GM12891 (cell line): ENCODE measurements around the gene MRPL38.
A peak's percentile ranks its signal among the peaks of the same experiment; 100 is the strongest.

Source experiments
- DNase-seq: peaks from one replicate; pipeline ENCODE4 v3.0.0; 2011; ENCODE audit warnings: low spot score; ENCODE audit not compliant: insufficient read length
- FAIRE-seq: peaks from 2 replicates; lab custom pipeline; 2011; peaks lifted over from hg19 to GRCh38; lab: Jason Lieb, UNC
- PAX5 ChIP-seq: IDR thresholded peaks from 2 replicates; pipeline ENCODE4 v1.6.1; 2011; ENCODE audit warnings: low read length, moderate library complexity, mild to moderate bottlenecking; ENCODE audit not compliant: insufficient read depth, severe bottlenecking
- POLR2A ChIP-seq: IDR thresholded peaks from 2 replicates; pipeline ENCODE4 v1.6.1; 2011; ENCODE audit warnings: low read depth, low read length, control low read depth
- POLR2AphosphoS5 ChIP-seq: IDR thresholded peaks from 2 replicates; pipeline ENCODE4 v1.6.1; 2011; ENCODE audit warnings: low read depth, low read length, control low read depth
- POU2F2 ChIP-seq: IDR thresholded peaks from 2 replicates; pipeline ENCODE4 v1.6.1; 2011; ENCODE audit warnings: low read depth, mild to moderate bottlenecking, control low read depth, low read length, moderate library complexity
- SPI1 ChIP-seq: IDR thresholded peaks from 2 replicates; pipeline ENCODE4 v1.6.1; 2011; ENCODE audit warnings: low read depth, low read length, control low read depth
- TAF1 ChIP-seq: IDR thresholded peaks from 2 replicates; pipeline ENCODE4 v1.6.1; 2011; ENCODE audit warnings: low read depth, low read length, control low read depth

Gene MRPL38

GRCh38 chr17:75877752-75878173 is 26.9 kb downstream of the MRPL38 start:
- FAIRE-seq = peak; percentile 83
- TF ChIP-seq POLR2A (no peak), POU2F2 (no peak), POLR2AphosphoS5 (no peak), TAF1 (no peak), SPI1 (no peak), PAX5 (no peak)
- no peak for DNase-seq

DNA sequence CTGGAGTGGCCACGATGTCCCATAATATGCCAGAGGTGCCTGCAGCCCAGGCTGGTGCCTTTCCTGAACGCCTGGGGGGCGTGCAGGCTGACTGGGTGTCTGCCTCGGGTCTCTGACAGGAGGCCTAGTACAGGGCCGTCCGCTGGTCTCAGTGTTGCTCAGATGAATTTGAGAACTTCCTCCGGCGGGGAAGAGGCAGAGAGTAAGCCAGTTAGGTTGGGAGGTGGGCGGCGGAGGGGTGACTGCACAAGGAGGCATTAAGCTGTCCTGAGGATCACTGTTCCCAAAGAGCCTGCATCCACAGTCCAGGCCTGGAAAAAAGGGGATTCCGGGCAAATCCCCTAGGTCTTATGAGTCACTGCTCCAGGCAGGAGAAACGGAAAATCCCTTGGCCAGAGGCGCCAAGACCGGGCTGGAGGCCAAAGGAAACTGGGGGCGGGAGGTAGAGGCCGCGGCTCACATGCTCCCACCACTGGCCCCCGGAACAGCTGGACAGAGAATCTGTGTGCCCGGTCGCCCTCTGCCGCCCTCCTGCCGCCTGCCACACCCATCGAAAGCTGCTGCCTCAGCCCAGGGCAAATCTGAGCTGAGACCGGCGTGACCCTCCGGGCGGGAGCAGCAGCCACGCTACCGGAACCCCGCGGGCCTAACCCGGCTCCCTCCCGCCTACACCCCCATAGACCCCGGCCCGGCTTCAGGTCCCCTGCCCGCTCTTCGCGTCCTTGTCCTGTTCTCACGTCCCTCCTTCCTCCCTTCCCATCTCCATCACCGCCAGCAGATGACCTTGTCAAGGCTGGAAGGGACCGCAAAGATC is 27.5 kb downstream of the MRPL38 start:
- no peak for FAIRE-seq
- no peak for DNase-seq
- no peak for TF ChIP-seq SPI1
- no peak for TF ChIP-seq POLR2AphosphoS5
- no peak for TF ChIP-seq PAX5
- no peak for TF ChIP-seq POU2F2
- TF ChIP-seq POLR2A = no peak
- TF ChIP-seq TAF1 = no peak

DNA sequence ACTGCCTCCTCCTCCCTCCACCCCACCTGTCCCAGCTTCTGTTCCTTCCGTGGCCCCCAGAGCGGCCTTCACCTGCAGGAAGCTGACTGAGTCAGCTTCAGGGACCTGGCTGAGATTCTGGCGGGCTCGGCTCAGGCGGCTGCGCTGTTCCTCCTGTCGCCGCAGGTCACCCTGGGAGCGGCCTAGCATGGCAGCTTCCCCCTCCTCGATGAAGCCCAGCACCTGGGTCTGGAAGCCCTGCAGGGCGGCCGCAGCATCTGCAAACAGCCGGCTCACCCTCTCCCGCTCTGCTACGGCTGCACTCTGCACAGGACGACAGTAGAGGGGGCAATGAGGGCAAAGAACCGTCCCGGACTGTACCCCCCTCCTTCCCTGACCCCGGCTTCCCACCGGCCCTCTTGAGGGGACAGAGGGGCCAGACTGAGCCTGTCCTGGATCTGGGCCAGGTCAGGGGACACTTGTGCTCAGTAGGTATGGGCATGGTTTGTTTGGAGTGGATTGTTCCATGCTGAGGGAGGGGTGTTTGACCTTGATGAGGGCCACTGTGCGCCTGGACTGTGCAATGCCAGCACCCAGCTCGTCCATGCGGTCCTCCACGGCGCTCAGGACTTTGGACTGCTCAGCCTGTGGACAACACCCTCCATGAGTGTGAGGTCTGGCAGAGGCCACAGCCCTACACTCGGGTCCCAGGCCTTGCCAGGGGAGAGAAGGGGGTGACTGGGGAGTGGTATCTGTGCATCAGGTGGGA is 28.3 kb downstream of the MRPL38 start:
- TF ChIP-seq POLR2A (no peak), PAX5 (no peak), POLR2AphosphoS5 (no peak), POU2F2 (no peak), TAF1 (no peak), SPI1 (no peak)
- FAIRE-seq (peak; percentile 77), DNase-seq (no peak)

DNA sequence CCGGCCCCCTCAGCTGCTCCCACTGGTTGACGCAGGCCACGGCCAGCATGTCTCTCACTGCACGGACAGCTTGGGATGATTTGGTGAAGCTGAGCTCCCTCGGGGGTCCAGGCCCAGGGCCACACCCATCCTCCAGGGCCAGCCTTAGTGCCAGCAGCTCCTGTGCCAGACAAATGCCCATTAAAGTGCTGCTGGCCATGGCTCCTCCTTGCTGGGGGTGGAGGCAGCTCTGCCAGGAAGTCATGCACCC is 28.8 kb downstream of the MRPL38 start:
- FAIRE-seq (no peak), DNase-seq (no peak)
- TF ChIP-seq POU2F2 (no peak), POLR2AphosphoS5 (no peak), SPI1 (no peak), PAX5 (no peak), TAF1 (no peak), POLR2A (no peak)

DNA sequence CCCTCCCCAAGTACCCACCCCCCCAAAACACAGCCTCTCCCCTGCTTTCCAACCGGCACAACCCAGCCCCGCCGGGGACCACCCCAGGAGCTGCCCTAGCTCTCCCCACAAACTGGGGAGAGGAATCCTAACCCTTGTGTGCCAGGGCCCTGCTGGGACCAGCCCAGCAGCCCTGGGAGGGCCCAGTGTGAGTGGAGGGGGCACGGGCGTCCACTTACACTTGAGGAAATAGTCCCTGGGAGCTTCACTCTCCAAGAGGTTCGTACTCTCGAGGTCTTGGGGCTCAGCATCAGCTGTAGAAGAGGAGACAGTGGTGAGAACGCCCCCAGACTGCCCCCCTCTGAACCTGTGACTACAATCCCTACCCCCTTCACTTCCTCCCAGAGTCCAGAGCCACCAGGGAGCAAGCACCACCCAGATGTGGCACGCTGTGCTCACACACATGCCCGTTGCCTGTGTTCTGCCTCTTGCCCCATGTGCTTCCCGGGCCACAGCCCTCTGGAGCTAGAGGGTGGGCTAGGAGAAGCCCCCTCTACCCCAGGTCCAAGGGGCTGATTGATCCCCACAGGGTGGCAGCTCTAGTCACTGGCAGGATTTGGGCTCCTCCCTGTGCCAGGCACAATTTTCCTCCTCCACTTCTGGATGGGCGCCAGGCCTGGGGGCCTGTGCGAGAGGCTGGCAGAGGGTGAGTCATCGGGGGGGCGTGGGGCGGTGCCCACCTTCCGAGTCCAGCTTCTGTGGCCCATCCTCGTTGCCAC is 29.3 kb downstream of the MRPL38 start:
- DNase-seq = no peak
- no peak for FAIRE-seq
- TF ChIP-seq POLR2A (no peak), POLR2AphosphoS5 (no peak), PAX5 (no peak), POU2F2 (no peak), TAF1 (no peak), SPI1 (no peak)

DNA sequence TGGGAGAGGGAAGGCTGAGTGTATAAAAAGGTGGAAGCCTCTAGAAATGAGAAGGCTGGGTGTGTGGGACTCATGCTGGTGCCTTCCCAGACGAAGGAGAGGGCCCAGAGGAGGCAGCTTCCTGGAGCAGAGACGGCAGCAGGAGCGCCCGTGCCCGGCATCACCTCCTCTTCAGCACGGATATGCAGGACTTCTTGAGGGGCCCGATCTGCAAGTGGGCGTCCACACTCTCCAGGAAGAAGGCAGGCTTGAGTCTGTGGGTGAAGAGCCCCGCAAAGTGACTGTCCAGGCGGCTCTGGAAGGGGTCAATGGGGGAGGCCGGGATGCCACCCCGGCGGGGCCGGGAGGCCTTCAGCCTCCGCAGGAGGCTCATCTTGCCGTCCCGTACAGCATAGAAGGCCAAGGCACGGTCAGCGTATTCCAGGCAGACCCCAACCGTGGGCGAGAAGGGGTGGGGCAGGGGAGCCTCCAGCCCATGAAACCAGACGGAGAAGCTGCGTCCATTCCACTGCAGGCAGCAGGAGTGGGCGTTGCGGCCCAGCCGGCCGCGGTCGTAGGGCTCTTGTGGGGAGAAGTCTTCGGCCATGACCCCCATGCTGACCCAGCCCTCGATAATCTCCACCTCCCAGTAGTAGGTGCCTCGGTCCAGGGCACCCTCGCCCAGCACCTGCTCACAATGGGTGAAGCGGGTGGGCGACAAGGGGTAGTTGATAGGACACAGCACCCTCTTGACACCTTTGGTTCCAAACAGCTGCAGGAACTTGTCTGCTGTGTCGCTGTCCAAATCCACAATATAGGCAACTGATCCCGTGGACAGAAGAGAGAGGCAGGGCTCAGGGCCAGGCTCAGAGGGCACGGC is 30.1 kb downstream of the MRPL38 start:
- FAIRE-seq = no peak
- DNase-seq = no peak
- TF ChIP-seq PAX5 = no peak
- TF ChIP-seq TAF1 = no peak
- no peak for TF ChIP-seq POLR2AphosphoS5
- TF ChIP-seq SPI1 = no peak
- TF ChIP-seq POLR2A = no peak
- TF ChIP-seq POU2F2 = no peak

- FAIRE-seq = no peak
- TF ChIP-seq POU2F2 (no peak), PAX5 (no peak), POLR2AphosphoS5 (no peak), POLR2A (no peak), SPI1 (no peak), TAF1 (no peak)
These were observed 30.9 kb downstream of the MRPL38 start for GRCh38 chr17:75873587-75874322.

More at GRCh38 chr17:75873587-75874322, 30.9 kb downstream of the MRPL38 start:
- no peak for DNase-seq
